ENCODE data around the gene P2RX5. TPM values are rescaled to one million over a fixed set of nuclear protein-coding genes. Genes with fewer than 3 reads are reported as not detected.

The P2RX5 gene
- total RNA-seq, 1 donor from 2014 or later: not detected

DNA sequence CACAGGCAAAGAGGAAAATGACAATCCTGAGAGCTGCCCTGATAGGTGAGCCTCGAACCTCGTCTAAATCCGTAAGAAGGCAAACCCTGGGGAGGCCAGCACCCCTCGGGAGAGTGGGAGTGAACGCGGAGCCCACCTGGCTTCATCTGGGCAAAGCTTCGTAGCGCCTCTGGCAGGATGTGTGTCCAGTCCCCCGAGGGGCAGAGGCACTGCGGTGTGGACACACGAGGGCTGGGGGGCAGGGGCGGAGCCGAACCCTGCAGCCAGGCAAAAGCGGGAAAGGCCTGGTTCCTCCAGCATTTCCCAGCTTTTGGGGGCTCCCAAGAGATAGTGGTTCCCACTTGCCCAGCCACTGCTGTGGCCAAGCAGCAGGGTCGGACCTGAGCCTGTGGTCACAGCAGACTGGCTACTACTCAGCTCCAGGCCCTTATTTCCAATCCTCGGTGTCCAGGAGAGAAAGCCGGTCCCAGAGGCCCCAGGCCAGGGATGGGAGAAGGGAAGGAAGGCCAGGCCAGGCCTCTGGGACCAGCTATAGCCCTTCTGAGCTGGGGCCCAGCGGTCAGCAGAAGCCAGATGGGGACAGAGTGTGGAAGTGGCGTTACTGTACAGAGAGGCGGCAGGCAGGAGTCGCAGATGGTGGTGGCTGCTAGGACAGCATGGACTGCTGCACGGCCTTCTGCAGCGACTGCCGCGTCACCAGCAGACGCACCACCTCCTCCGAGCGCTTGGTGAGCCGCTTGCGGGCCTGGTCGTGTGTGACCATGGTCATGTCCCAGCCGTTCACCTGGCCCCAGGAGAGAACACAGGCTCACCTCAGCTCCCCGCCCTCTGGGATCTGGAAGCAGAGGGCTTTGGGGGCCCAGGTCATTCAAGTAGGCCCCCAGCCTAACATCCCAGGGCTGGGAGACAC, 32.6 kb downstream of the P2RX5 start:
- H3K36me3 ChIP-seq: peaks cover 22 to 35% of the 10 kb centered on the region in 2 donors
- intact Hi-C loops (cut with DNase I): loop anchor here (10.0 kb wide), 3 partner anchors 181 to 1269 kb away; partner anchors contain the start of gene NCBP3
- H3K27me3 ChIP-seq: no peaks in the 10 kb centered on the region
- H3K27ac ChIP-seq: no peak overlapping the region
- no peaks in the 10 kb centered on the region for H3K9me3 ChIP-seq
- H3K4me1 ChIP-seq: peaks cover 12 to 26% of the 10 kb centered on the region in 2 donors
- no peak for DNase-seq (ENCODE audit: low spot score in 2 of 2)
- TF ChIP-seq, protein P1, sequence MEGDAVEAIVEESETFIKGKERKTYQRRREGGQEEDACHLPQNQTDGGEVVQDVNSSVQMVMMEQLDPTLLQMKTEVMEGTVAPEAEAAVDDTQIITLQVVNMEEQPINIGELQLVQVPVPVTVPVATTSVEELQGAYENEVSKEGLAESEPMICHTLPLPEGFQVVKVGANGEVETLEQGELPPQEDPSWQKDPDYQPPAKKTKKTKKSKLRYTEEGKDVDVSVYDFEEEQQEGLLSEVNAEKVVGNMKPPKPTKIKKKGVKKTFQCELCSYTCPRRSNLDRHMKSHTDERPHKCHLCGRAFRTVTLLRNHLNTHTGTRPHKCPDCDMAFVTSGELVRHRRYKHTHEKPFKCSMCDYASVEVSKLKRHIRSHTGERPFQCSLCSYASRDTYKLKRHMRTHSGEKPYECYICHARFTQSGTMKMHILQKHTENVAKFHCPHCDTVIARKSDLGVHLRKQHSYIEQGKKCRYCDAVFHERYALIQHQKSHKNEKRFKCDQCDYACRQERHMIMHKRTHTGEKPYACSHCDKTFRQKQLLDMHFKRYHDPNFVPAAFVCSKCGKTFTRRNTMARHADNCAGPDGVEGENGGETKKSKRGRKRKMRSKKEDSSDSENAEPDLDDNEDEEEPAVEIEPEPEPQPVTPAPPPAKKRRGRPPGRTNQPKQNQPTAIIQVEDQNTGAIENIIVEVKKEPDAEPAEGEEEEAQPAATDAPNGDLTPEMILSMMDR (IDR thresholded peaks at IDR 0.05): no peak
- no peak overlapping the region for H3K4me3 ChIP-seq

DNA sequence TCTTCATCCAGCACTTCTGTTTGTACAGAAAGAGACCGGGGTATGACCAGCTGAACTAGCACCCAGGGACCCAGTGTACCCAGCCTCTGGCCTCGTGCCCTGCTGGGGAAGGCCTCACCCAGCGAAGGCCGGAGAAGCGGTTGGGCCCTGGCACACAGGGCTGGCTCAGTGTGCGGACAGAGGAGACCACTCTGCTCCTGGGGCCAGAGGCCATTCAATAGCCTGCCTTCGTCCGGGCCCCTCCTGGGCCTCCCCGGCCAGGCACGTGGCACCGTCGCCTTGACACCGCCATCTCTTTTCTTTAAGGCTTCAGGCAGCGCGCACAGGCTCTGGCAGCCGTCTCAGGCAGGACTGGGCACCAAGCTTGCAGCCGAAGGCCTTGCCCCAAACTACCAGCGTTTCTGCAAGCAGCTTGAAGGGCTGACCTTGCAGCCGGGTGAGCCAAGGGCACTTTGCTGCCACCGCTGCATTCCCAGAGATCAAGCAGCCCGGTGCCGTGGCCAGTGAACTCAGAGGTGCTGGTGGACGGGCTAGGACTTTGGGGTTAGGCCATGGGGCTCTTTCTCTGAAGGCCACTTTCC, 35.6 kb downstream of the P2RX5 start:
- no peaks in the 10 kb centered on the region for H3K9me3 ChIP-seq
- no peaks in the 10 kb centered on the region for H3K27me3 ChIP-seq
- intact Hi-C loops (cut with DNase I): loop anchor here (10.0 kb wide), 3 partner anchors 184 to 1266 kb away; partner anchors contain the start of gene NCBP3
- H3K36me3 ChIP-seq: peaks cover 24 to 35% of the 10 kb centered on the region in 2 donors
- H3K4me3 ChIP-seq: no peak overlapping the region
- TF ChIP-seq, protein P1 (IDR thresholded peaks at IDR 0.05): no peak
- H3K27ac ChIP-seq: peak overlapping the region; percentile 74 to 87
- DNase-seq (ENCODE audit: low spot score in 2 of 2): no peak
- H3K4me1 ChIP-seq: peaks cover 9 to 18% of the 10 kb centered on the region in 2 donors

DNA sequence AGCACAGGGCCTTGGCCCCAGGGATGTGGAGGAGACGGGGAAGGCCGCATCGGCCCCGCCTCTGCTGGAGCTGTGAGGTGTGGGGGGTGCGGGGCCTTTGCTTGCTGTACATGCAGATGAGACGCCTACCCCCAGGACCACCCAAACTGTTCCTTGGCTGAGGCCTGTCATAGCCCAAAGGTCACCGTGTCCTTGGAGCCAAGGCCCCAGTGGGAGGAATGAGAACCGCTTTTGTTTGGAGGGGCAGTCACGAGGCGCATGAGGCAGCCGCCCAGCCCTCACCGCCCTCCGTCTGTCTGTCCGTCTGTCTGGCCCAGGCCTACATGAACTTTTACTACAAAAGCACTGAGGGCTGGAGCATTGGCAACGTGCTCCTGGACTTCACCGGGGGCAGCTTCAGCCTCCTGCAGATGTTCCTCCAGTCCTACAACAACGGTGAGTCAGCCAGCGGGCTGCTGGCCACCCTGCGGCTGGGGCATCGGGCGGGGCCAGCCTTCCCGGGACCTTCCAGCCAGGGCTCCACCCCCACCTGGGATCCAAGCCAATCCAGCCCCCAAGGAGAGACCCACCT, 36.3 kb downstream of the P2RX5 start:
- H3K27ac ChIP-seq: peak overlapping the region; percentile 74 to 87
- H3K36me3 ChIP-seq: peaks cover 20 to 32% of the 10 kb centered on the region in 2 donors
- intact Hi-C loops (cut with DNase I): loop anchor here (10.0 kb wide), 3 partner anchors 185 to 1265 kb away; partner anchors contain the start of gene NCBP3
- H3K4me3 ChIP-seq: no peak overlapping the region
- no peaks in the 10 kb centered on the region for H3K9me3 ChIP-seq
- peak; percentile 40 to 88 for DNase-seq (ENCODE audit: low spot score in 2 of 2)
- peaks cover 9 to 18% of the 10 kb centered on the region in 2 donors for H3K4me1 ChIP-seq
- TF ChIP-seq, protein P1 (IDR thresholded peaks at IDR 0.05): peak in 1 of 3 experiments; percentile 16
- no peaks in the 10 kb centered on the region for H3K27me3 ChIP-seq

DNA sequence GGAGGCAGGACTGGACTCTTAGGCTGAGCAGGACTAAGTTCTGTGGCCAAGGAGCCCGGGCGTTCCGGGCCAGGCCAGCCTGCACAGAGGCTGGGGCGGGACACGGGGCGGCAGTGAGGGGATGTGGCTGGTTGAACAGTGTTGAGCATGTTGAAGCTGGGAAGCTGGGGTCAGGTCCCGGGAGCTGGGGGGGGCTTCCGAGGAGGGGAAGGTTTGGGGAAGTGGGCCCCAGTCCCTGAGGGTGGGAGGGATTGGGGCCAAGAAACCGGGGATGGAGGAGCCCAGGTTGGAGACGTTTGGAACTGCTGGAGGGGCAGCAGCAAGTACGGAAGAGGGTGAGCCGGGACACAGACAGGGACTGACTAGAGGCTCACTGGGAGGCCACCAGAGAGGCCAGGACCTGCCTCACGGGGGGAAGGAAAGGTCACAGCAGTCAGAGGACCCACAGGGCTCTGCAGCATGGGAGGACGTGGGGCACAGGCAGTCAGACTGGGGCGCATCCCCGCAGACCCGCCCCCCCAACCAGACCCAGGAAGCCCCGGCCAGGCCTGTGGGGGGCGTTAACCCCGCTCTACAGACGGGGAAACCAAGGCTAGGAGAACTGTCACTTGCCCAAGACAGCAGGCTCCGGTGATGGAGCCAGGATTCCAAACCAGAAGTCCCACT, 37.0 kb downstream of the P2RX5 start:
- TF ChIP-seq, protein P1 (IDR thresholded peaks at IDR 0.05): no peak
- peaks cover 9 to 18% of the 10 kb centered on the region in 2 donors for H3K4me1 ChIP-seq
- DNase-seq (ENCODE audit: low spot score in 2 of 2): no peak
- H3K27ac ChIP-seq: peak overlapping the region; percentile 74 to 87
- no peaks in the 10 kb centered on the region for H3K27me3 ChIP-seq
- H3K9me3 ChIP-seq: no peaks in the 10 kb centered on the region
- intact Hi-C loops (cut with DNase I): no loop called here
- no peak overlapping the region for H3K4me3 ChIP-seq
- H3K36me3 ChIP-seq: peaks cover 13 to 25% of the 10 kb centered on the region in 2 donors
